ENCODE results near the gene LCN1. TPM values are rescaled to one million over a fixed set of nuclear protein-coding genes. Genes with fewer than 3 reads are reported as not detected.

LCN1 gene
- total RNA-seq, 1 donor, result not detected

- H3K4me2 ChIP-seq (ENCODE audit: insufficient read depth, low read length), result no peak overlapping the region
- H3K36me3 ChIP-seq (ENCODE audit: insufficient read depth, low read length), result no peaks in the 10 kb centered on the region
- H4K20me1 ChIP-seq (ENCODE audit: insufficient read depth, low read length), result no peaks in the 10 kb centered on the region
- TF ChIP-seq, protein P1, sequence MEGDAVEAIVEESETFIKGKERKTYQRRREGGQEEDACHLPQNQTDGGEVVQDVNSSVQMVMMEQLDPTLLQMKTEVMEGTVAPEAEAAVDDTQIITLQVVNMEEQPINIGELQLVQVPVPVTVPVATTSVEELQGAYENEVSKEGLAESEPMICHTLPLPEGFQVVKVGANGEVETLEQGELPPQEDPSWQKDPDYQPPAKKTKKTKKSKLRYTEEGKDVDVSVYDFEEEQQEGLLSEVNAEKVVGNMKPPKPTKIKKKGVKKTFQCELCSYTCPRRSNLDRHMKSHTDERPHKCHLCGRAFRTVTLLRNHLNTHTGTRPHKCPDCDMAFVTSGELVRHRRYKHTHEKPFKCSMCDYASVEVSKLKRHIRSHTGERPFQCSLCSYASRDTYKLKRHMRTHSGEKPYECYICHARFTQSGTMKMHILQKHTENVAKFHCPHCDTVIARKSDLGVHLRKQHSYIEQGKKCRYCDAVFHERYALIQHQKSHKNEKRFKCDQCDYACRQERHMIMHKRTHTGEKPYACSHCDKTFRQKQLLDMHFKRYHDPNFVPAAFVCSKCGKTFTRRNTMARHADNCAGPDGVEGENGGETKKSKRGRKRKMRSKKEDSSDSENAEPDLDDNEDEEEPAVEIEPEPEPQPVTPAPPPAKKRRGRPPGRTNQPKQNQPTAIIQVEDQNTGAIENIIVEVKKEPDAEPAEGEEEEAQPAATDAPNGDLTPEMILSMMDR (IDR thresholded peaks at IDR 0.05; ENCODE audit: extremely low read depth, low read depth, low read length), result no peak
- no peak overlapping the region for H3K27ac ChIP-seq (ENCODE audit: low read depth, low read length)
- no peak overlapping the region for H3K4me3 ChIP-seq (ENCODE audit: insufficient read depth, low read length)
- no peaks in the 10 kb centered on the region for H3K79me2 ChIP-seq (ENCODE audit: insufficient read depth, low read length)
- no peak for DNase-seq (ENCODE audit: insufficient read length, low spot score, missing footprints)
- H2AFZ ChIP-seq (ENCODE audit: low read length), result no peak overlapping the region
- H3K4me1 ChIP-seq (ENCODE audit: insufficient read depth, low read length), result no peaks in the 10 kb centered on the region
- H3K9me3 ChIP-seq (ENCODE audit: low read depth, low read length), result no peaks in the 10 kb centered on the region
- H3K27me3 ChIP-seq (ENCODE audit: insufficient read depth, low read length), result no peaks in the 10 kb centered on the region
Observed at GRCh38 chr9:135522931-135523330, 1.7 kb downstream of the LCN1 start.

DNA sequence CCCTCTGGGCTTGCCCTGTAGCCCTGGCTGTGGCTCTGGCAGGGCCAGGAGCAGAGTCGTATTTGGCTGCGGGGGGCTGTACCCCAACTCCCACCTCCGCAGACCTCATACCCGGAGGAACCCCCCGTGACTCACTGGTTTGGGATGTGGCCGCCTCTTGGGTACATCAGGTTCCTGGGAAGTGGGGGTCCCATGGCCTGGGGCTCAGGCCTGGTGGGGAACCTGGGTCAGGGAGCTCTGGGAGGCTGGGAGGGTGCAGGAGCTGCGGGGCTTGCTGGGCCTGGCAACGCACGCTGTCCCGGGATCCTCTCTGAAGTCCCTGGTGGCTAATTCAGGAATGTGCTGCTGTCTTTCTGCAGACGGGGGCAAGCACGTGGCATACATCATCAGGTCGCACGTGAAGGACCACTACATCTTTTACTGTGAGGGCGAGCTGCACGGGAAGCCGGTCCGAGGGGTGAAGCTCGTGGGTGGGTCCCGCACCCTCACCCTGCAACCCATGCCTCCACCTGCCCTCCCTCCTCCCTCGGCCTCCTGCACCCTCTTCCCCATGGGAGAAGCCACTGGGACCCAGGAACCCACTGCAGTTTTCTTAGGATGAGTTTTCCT is 2.4 kb downstream of the LCN1 start:
- no peak overlapping the region for H2AFZ ChIP-seq (ENCODE audit: low read length)
- H3K79me2 ChIP-seq (ENCODE audit: insufficient read depth, low read length), result no peaks in the 10 kb centered on the region
- no peak overlapping the region for H3K27ac ChIP-seq (ENCODE audit: low read depth, low read length)
- DNase-seq (ENCODE audit: insufficient read length, low spot score, missing footprints), result peak; percentile 2
- H3K4me1 ChIP-seq (ENCODE audit: insufficient read depth, low read length), result no peaks in the 10 kb centered on the region
- H4K20me1 ChIP-seq (ENCODE audit: insufficient read depth, low read length), result no peaks in the 10 kb centered on the region
- no peaks in the 10 kb centered on the region for H3K9me3 ChIP-seq (ENCODE audit: low read depth, low read length)
- TF ChIP-seq, protein P1 (IDR thresholded peaks at IDR 0.05; ENCODE audit: extremely low read depth, low read depth, low read length), result no peak
- no peaks in the 10 kb centered on the region for H3K27me3 ChIP-seq (ENCODE audit: insufficient read depth, low read length)
- H3K36me3 ChIP-seq (ENCODE audit: insufficient read depth, low read length), result no peaks in the 10 kb centered on the region
- H3K4me2 ChIP-seq (ENCODE audit: insufficient read depth, low read length), result no peak overlapping the region
- no peak overlapping the region for H3K4me3 ChIP-seq (ENCODE audit: insufficient read depth, low read length)

GRCh38 chr9:135524130-135524861 is 3.1 kb downstream of the LCN1 start:
- DNase-seq (ENCODE audit: insufficient read length, low spot score, missing footprints), result peak; percentile 64
- Histone ChIP-seq H2AFZ (ENCODE audit: low read length) (no peak overlapping the region), H3K4me2 (ENCODE audit: insufficient read depth, low read length) (no peak overlapping the region), H3K4me1 (ENCODE audit: insufficient read depth, low read length) (no peaks in the 10 kb centered on the region), H3K27ac (ENCODE audit: low read depth, low read length) (no peak overlapping the region), H3K79me2 (ENCODE audit: insufficient read depth, low read length) (no peaks in the 10 kb centered on the region), H3K9me3 (ENCODE audit: low read depth, low read length) (no peaks in the 10 kb centered on the region), H3K4me3 (ENCODE audit: insufficient read depth, low read length) (no peak overlapping the region), H3K36me3 (ENCODE audit: insufficient read depth, low read length) (no peaks in the 10 kb centered on the region), H3K27me3 (ENCODE audit: insufficient read depth, low read length) (no peaks in the 10 kb centered on the region), H4K20me1 (ENCODE audit: insufficient read depth, low read length) (no peaks in the 10 kb centered on the region)
- TF ChIP-seq, protein P1 (IDR thresholded peaks at IDR 0.05; ENCODE audit: extremely low read depth, low read depth, low read length), result no peak

All from osteoblast (primary cell).